HG02610 (cell line): Measurements from ENCODE around the gene HSD17B8.

Experiments used
- ATAC-seq: cut with Tn5 transposase; IDR thresholded peaks from one replicate; pipeline ENCODE4 v1.9.1; 2021; ENCODE audit warnings: mild to moderate bottlenecking, moderate library complexity; ENCODE audit not compliant: unreplicated experiment

Gene HSD17B8

DNA sequence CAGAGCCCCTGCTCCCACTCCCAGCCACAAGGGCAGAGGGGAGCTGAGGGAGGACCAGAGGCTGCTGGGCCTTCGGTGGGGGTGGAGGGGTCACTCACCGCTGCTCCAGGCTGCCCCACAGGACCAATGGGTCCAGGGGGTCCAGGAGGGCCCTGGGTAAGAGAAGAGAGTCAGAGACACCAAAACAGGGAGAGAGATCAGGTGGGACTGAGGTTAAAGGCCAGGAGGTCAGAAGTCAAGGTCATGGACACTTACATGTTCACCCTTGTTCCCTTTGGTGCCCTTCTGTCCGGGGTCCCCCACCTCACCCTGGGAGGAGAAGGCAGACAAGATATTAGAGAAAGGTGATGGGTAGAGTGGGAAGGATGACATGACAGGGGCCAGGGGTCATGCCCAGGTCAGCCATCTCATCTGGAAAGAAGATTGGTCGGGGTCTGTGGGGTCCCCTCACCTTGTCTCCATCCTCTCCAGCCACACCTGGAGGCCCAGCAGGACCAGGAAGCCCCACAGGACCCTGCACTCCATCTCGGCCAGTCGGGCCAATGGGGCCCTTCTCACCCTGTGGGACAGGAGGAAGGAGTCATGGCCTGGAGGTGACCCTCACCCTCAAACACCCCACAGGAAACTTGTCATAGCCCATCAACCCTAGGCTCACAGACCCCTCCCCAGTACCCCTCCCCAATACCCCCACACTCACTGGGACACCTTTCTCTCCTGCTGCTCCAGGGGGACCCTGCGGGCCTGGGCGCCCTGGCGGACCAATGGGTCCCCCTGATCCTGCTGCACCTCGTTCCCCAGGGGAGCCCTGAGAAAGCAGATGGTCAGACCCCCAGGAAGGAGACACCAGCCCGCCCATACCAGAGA is 33.2 kb upstream of the HSD17B8 start:
- no peak for ATAC-seq

DNA sequence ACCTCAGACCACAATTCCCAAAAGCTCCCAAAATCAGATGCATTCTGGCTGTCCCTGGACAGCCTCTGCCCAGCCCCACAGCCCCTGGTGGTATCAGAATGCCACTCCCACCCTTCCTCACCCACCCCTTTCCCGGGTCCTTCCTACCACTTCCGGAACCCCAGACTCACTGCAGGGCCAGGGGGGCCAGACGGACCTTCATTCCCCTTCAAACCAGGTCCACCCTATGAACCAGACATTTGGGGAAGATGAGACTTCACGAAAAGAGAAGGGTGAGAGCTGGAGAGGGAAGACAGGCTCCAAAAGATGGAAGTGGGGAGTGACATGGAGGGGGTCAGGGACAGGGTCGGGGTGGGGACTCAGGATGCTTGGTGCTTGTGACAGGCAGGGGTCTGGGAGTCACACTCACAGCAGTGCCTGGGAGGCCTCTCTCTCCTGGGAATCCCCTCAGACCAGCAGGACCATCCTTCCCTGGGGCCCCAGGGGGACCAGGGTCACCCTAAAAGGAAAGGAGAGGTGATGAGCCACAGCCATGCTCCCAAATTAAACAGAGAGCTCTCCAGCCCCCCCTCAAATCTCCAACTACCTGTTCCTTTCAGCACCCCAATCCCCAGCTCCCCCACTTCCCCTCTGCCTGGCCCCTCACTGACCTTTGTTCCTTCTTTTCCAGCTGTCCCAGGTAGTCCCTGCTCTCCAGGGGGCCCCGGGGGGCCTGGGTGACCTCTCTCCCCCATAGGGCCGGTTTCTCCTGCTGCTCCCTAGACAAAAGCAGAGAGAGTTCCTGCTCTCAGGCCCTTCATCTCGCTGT is 32.4 kb upstream of the HSD17B8 start:
- no peak for ATAC-seq

DNA sequence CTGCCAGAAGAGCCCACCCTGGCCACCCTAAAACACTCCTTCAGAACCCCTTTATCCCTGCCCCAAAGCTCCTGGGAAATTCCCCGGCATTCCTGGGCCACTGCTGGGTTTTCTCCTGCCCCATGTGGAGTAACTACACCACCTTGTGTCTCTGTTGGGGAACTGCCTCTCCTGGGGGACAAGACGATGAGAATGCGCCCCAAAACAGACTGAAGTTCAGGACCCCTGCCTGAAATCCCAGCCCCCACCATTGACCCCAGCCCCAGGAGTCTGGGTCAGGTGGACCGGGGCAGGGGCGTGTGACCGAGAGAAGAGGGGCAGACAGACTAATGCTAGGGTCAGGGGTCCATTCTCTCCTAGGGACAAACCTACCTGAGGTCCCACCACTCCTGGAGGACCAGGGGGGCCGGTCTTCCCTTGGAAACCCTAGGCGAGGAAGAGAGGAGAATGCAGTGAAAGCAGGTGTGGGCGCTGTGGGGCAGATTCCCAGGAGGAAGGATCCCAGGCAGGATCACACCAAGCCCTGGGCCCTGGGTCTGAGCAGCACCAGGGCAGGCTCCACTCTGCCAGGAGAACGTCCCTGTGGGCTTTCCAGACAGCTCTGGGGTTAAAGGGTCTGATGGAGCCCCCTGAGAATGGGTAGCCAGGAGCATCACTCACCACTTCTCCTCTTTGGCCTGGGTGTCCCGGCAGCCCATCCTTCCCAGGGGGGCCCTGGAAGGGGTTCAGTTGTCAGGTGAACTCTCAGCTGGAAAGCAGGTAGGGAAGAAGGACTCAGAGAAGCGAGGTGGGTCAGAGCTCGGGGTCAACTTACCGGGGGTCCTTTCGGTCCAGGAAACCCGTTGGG is 31.5 kb upstream of the HSD17B8 start:
- no peak for ATAC-seq

DNA sequence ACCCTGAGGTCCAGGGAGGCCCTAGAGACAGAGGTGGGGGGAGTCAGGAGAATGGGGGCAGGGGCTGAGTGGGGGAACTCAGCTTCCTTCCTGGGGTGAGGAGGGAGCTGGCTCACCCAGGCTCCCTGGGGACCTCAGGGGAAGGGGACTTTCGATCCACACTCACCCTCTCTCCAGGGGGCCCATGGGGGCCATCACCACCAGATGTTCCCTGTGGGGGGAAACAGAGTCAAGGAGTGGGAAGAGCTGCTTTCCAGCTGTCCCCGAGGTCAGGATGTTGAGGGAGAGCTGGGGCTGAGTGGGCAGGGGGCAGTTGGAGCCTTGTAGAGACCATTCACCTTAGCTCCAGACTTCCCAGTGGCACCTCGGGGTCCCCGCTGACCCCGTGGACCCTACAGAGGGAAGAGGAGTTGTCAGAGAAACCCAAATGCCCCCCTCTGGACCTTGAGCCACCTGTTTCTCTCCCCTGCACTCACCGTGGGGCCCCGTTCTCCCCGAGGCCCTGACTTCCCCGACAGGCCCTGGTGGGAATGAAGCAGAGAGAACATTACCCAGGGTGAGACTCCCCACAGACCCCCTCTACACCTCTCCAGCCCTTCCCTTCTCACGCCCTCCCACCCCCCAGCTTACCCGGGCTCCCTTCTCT is 30.8 kb upstream of the HSD17B8 start:
- ATAC-seq, result no peak

DNA sequence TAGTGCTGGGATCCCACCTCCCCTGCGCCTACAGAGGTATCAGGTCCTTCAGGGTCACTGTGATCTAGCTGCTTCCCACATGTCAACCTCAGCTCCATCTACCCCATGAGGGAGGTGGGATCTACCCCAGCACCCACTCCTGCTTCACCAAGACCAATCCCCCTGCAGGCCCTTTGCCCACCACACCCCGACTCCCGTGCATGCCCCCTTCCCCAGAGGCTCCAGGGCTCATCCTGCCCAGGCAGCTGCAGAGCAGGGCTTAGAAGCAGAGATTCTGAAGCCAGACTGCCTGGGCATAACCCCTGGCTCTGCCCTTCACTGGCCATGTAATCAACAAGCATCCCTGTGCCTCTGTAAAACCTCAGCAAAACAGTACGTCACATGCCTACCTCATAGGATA is 29.7 kb upstream of the HSD17B8 start:
- ATAC-seq, result no peak

DNA sequence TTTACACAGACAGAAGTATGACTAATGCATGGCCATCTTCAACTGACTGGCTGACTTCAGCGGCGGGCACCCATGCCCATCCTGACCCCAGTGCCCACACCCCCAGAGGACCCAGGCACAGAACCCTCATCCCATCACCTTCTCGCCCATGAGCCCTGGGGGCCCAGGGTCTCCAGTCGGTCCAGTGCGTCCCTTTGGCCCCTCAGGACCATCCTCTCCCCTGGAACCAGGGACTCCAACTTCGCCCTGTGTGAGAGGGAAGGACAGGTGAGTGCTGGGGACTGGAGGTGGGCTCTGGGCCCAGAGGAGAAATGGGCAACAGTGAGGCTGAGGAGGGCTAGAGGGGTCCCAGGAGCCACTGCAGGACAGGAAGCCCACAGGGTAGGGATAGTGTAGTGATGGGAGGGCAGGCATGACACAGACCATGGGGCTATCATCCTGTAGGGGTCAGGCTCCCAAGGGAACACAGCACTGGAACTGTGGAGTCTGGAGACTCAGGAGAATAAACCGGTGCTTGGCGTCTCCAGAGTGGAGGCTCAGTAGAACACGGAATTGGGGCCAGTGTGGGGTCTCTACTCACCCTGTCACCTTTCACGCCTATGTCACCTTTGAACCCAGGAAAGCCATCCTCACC is 28.9 kb upstream of the HSD17B8 start:
- no peak for ATAC-seq

DNA sequence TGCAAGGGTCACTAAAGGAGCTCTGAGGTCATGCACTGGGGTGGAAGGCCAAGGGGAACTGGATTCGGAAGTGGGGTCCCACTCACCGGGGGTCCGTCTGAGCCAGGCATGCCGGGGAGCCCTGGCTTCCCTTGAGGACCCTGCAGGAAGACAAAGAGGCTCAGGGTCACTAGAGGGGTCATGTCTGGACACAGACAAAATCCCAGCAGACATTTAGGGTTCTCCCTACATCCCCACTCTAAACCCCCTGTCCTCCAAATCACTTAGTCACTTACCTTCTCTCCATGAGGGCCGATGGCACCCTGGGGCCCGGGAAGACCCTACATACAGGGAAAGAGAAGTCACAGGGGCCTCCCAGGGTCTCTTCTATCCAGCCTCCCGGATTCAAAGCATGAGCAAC is 27.5 kb upstream of the HSD17B8 start:
- no peak for ATAC-seq

DNA sequence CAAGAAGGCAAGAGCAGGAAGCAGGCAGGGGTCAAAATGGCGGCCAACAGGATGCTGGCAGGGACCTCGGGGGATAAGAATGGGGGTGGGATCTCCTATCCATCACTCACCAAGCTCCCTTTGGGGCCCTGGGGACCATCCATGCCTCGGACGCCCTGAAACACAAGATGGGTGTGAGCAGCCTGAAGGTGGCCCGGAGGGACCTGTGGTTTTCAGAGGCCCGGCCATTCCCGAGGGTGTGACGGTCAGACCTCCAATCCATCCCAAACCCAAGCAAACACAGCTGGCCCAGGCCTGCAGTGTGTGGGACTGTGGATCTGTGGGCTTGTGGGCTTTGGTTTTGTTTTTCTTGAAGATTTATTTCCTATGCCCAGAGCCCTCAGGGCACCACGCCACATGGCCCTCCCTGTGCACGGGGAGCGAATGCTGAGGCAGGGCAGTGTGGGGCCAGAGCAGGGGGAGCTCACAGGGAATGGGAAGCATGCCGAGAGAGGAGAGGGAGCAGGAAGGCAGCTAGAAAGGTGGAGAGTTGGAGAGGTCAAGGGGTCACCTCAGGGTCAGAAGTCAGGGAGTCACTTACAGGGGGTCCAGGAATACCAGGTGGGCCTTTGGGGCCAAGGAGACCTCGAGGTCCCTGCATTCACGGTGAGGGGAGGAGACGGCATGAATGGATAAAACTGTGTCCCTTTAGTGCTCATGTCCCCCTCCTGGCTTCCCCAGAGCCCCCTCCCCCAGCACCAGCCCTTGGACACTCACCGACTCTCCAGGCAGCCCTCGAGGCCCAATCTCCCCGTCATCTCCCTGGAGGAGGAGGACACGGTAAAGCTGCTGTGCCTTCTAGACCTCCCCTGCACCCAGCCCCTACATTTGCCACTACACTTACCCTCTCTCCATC is 26.7 kb upstream of the HSD17B8 start:
- no peak for ATAC-seq

DNA sequence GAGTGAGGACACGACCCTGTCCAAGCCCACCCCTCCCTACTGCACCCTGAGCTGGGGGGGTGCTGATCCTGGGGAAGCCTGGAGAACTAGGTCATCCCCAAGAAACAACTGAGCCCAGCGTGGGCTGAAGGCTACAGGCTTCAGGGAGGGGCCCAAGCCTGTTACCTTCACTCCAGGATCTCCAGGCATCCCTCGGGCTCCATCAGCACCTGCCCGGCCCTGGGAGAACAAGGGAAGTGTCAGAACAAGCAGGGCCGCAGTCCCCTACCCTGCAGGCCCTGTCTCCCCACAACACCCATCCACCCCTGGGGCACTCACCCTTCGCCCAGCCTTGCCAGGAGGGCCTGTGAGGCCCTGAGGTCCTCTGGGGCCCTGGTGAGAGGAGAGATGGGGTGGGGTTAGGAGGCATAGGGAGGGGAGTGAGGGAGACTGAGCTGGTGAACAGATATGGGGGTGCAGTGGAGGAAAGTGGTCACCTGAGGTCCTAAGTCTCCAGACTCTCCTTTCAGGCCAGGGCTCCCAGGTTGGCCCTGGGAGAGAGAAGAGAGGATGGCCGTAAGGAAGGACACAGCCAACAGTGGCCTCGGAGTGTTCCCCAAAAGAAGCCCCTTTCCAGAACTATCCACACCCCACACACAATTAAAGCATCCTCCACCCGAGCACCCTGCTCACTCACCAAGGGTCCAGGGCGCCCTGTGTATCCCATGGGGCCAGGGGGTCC is 25.5 kb upstream of the HSD17B8 start:
- no peak for ATAC-seq

DNA sequence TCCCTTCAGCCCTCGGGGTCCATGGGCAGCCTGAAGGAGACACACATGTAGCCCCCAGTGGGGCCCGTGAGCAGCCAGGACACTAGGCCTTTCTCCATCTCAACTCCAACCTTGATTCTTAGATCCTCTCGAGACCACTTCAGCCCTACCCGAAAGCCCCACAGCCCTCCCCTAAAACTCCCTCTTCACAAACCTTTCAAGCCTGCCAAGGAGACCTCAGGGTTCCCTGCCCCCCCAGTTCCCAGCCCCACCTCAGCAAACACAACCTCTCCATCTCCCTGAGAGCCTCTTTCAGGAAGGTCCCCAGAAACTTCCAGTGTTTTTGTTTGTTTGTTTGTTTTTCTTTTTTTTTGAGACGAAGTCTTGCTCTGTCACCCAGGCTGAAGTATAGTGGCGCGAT is 23.3 kb upstream of the HSD17B8 start:
- ATAC-seq, result no peak

DNA sequence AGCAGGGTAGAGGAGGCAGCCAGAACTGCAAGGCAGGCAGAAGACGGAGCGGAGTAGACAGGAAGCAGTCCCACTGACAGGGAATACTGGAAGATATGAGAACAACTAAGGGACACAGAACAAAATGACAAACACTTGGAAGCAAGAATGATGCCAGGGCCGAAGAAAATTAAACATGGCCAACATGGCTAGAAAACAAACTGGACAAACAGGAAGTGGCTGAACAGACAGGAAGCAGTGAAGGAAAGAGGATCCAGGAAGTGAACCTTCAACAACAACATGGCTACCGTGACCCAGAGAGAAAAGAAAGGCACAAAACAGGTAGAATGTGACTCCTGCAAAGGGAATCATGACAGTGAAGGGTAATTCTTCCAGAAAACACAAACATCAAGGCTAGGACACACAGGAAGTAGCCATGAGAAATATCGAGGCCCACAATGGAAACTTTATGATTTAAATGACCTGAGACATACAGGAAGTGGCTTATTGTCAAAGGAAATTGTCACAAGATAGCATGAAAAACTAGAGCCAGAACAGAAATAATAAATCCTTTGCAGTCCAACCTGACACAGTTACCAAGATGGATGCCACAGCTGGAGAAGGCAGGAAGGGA is 21.3 kb upstream of the HSD17B8 start:
- no peak for ATAC-seq

DNA sequence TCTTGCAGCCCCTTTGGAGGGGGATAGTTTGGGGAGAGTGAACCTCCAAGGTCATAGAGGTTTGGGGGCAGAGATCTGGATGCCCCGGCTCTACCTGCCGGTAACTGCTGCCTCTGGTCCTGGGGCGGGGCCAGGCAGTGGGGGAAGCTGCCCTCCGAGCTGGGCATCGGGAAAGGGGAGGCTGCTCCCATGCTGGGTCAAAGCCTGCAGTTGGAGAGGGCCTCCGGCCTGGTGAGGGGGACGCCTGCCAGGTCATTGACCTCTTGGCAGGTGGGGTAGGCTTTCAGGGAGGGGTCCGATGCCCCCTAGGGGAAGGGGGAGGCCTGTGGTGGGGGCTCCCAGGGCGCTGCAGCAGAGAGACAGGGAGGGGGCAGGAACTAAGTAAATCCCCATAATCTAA is 19.3 kb upstream of the HSD17B8 start:
- ATAC-seq, result no peak

DNA sequence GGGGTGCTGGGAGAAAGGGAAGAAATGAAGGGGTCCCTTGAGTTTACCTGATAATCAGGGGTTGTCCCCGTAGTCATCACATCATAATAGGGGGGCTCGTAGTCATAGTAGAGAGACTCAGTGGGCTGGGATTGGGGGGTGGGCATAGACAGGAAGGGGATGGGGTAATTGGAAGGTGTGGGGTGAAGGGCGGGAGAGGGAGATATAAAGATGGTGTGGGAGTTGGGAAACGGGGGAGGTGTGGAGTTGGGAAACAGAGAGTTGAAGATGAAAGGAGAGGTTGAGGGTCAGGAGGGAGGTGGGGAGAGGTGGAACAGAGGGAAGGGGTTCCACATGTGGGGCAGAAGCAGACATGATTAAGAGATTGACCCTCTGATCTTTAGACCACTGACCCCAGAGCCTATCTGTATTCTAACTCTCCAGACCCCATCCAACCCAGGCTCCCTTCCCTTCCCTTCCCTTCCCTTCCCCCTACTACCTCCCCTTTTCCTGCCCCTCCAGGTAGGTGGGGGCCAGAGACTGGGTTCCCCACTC is 18.7 kb upstream of the HSD17B8 start:
- no peak for ATAC-seq

DNA sequence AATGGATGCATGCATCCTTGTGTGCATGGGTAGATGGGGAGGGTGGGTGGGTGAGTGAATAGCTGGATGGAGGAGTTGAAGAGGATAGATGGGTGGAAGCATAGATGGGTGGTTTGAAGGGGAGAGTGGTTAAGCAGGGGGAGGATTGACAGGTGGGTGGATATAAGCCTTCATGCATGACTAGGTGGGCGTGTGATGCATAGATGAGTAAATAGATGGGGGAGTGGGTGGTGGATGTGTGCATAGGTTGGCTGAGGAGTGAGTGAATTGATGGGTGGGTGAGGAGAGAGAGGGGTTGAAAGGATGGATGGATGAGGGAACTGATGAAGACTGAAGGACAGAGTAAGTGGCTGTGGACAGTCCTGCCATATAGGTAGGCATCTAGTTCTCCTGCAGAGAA is 16.6 kb upstream of the HSD17B8 start:
- no peak for ATAC-seq

DNA sequence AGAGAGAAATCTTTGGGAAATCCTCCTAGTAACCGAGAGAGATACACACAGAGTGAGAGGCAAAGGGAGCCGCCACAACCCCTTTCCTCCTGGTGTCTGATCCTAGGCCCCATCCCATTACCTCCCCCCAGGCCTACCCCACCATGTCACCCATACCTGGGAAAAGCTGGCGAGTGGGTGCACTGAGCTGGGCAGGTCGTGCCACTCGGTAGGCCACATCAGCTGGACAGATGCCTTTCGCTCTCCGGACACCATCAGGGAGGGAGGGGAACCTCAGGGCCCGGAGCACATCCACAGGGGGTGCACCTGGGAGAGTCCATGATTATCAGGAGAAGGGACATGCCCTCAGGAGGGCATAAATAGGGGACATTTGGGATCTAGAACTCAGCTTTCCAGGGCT is 15.3 kb upstream of the HSD17B8 start:
- no peak for ATAC-seq

DNA sequence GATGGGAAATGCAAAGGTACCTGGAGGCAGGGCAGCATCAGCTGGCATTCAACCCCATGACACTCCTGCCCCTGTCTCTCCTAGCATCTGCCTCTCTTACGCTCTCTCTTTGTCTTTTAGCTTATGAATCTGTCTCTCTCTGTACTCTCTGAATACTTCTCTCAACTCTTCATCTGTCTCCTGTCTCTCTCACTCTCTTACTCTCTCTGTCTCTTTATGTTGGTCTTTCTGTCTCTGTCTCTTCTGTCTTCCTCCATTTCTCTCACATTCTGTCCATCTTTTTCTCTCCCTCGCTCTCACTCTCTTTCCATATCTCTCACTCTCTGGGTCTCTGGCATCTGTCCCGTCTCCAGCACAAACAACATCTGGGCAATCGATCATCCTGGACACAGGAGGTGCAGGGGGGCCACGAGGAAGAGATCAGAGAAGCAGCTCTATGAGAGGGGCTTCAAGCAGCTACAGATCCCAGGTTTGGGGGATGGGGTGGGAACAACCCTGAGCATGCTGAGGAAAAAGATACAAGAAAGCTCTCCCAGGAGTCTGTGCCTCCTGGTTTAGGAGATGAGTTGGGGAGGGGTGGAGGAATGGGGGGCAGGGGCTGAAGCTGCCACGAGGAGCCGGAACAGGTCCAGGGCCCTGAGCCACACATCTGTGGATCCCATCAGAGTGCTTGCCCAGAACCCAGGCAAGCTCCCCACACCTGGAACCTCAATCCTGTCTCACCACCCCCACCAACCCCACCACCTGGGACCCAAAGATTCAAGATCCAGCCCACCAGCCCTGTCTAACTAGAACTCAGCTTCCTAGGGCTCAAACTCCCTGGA is 14.6 kb upstream of the HSD17B8 start:
- ATAC-seq, result no peak

DNA sequence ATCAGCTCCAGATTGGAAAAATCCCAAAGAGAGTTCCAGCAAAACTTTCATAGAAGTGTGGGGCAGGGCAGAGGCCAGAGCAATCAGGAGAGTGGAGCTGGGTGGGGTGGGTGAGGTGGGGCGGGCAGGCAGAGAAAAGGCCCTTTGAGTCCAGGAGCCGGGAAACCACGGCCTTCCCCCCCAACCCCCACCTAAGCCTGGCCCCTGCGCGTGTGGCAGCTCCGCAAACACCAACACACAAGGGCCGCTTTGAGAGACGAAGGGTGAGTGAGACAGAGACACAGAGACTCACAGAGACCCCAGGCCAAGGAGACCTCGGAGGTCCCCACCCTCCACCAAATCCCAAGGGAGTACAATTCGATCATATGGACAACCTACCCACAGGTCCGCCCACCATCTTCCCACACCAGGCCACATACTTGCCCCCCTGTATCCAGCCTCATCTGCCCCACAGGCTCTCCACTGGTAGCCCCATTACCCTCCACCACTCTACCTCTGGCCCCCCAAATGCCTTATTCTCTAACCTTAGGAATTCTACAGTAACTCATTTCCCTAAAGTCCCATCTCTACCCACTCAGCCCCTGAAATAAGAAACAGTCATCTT is 13.8 kb upstream of the HSD17B8 start:
- ATAC-seq, result no peak
